Measurements from ENCODE around the gene TMEM184A. TPM values are rescaled to one million over a fixed set of nuclear protein-coding genes. Genes with fewer than 3 reads are reported as not detected.

The TMEM184A gene
- total and polyA plus RNA-seq, 2 donors (not counting 3 experiments of a cell fraction or from before 2014, with no cell fraction given): 0.48 TPM; not detected in 1

- Histone ChIP-seq H3K9me3 (replicated peaks; ENCODE audit: control insufficient read depth, insufficient read depth, low read length) (no peaks in the 10 kb centered on the region), H3K36me3 (ENCODE audit: control insufficient read depth in 2 of 2, extremely low read depth in 1 of 2, insufficient read depth in 2 of 2, low read length in 2 of 2) (no peaks in the 10 kb centered on the region), H4K20me1 (replicated peaks; ENCODE audit: control insufficient read depth, extremely low read depth, insufficient read depth, low read length) (no peaks in the 10 kb centered on the region), H3K27ac (ENCODE audit: insufficient read depth, low read depth, low read length) (no peak overlapping the region), H2AFZ (ENCODE audit: low read depth, low read length) (no peak overlapping the region), H3K9ac (replicated peaks; ENCODE audit: extremely low read depth, insufficient read depth, low read length) (no peak overlapping the region), H3K27me3 (ENCODE audit: control insufficient read depth in 2 of 2, insufficient read depth in 2 of 2, low read length in 2 of 2) (peaks cover 0 to 2% of the 10 kb centered on the region in 2 experiments), H3K9me1 (replicated peaks; ENCODE audit: control insufficient read depth, extremely low read depth, insufficient read depth, low read length) (no peaks in the 10 kb centered on the region), H3K4me3 (replicated peaks in 1 of 3; ENCODE audit: insufficient read depth in 1 of 3, low read depth in 1 of 3, low read length in 3 of 3) (no peak overlapping the region), H3K79me2 (ENCODE audit: control insufficient read depth, insufficient read depth, low read length) (no peaks in the 10 kb centered on the region), H3K4me1 (ENCODE audit: control insufficient read depth, extremely low read depth, insufficient read depth, low read length) (no peaks in the 10 kb centered on the region), H3K4me2 (ENCODE audit: insufficient read depth, low read length) (no peak overlapping the region)
- DNase-seq (ENCODE audit: low read depth, low spot score) (no peak), FAIRE-seq (no peak)
- BruUV-seq (replicated peaks): no TSS peak
- intact Hi-C loops (cut with micrococcal nuclease) (no loop called here), dilution Hi-C loops (cut with MboI; ENCODE audit: extremely low pct_ligation_motif_present, low sequenced_read_pairs) (no loop called here)
- TF ChIP-seq MYC (IDR thresholded peaks at IDR 0.05; ENCODE audit: low read depth, low read length) (no peak), EZH2 (IDR thresholded peaks at IDR 0.05; ENCODE audit: borderline replicate concordance, low read depth, low read length, severe bottlenecking) (no peak), MAX (IDR thresholded peaks at IDR 0.05; ENCODE audit: insufficient read depth, insufficient read length) (no peak), FOS (IDR thresholded peaks at IDR 0.05; ENCODE audit: borderline replicate concordance, insufficient read depth, low read length) (no peak), POLR2AphosphoS5 (IDR thresholded peaks at IDR 0.05; ENCODE audit: insufficient read depth, low read depth, low read length) (no peak), POLR2A (IDR thresholded peaks at IDR 0.05; ENCODE audit: low read depth, low read length) (no peak), JUN (IDR thresholded peaks at IDR 0.05; ENCODE audit: borderline replicate concordance, insufficient read depth, insufficient read length, low read depth) (no peak), GATA2 (IDR thresholded peaks at IDR 0.05; ENCODE audit: insufficient read depth, insufficient read length, low read depth, low read length) (no peak)
- TF ChIP-seq, protein P1, sequence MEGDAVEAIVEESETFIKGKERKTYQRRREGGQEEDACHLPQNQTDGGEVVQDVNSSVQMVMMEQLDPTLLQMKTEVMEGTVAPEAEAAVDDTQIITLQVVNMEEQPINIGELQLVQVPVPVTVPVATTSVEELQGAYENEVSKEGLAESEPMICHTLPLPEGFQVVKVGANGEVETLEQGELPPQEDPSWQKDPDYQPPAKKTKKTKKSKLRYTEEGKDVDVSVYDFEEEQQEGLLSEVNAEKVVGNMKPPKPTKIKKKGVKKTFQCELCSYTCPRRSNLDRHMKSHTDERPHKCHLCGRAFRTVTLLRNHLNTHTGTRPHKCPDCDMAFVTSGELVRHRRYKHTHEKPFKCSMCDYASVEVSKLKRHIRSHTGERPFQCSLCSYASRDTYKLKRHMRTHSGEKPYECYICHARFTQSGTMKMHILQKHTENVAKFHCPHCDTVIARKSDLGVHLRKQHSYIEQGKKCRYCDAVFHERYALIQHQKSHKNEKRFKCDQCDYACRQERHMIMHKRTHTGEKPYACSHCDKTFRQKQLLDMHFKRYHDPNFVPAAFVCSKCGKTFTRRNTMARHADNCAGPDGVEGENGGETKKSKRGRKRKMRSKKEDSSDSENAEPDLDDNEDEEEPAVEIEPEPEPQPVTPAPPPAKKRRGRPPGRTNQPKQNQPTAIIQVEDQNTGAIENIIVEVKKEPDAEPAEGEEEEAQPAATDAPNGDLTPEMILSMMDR (IDR thresholded peaks at IDR 0.05; ENCODE audit: extremely low read depth in 1 of 2, insufficient read depth in 1 of 2, low read depth in 1 of 2, low read length in 2 of 2): no peak
- ChIA-PET POLR2A (no interaction called here), CTCF (interaction anchor here (0.5 to 1.1 kb wide), 3 partner anchors 16 to 180 kb away, joined by 3 read pairs; no protein-coding TSS in a partner anchor)
Measured at GRCh38 chr7:1599640-1600395, 43.8 kb upstream of the TMEM184A start.

Measured in endothelial cell of umbilical vein (primary cell).